ENCODE measurements around the gene EEF1AKMT3. TPM values are rescaled to one million over a fixed set of nuclear protein-coding genes. Genes with fewer than 3 reads are reported as not detected.

Gene EEF1AKMT3
- total RNA-seq, 1 donor from 2014 or later: 6.0 TPM

- H3K4me3 Mint-ChIP-seq: no peak overlapping the region
- no peaks in the 10 kb centered on the region for H3K9me3 Mint-ChIP-seq
- peaks cover 4% of the 10 kb centered on the region for H3K36me3 Mint-ChIP-seq
- peaks cover 9% of the 10 kb centered on the region for H3K4me1 Mint-ChIP-seq (ENCODE audit: unreplicated experiment)
- no peak for TF ChIP-seq CTCF (conservative IDR thresholded peaks at IDR 0.05)
- no peak for DNase-seq (ENCODE audit: extremely low spot score, unreplicated experiment)
- H3K27me3 Mint-ChIP-seq: peaks cover 84% of the 10 kb centered on the region
- H3K27ac Mint-ChIP-seq: no peak overlapping the region
Measured at GRCh38 chr12:57733928-57734327, 38.5 kb upstream of the EEF1AKMT3 start.

- TF ChIP-seq CTCF (conservative IDR thresholded peaks at IDR 0.05): no peak
- H3K27ac Mint-ChIP-seq: no peak overlapping the region
- H3K27me3 Mint-ChIP-seq: peaks cover 84% of the 10 kb centered on the region
- peaks cover 4% of the 10 kb centered on the region for H3K36me3 Mint-ChIP-seq
- H3K4me3 Mint-ChIP-seq: peak overlapping the region; percentile 65
- H3K4me1 Mint-ChIP-seq (ENCODE audit: unreplicated experiment): peaks cover 15% of the 10 kb centered on the region
- H3K9me3 Mint-ChIP-seq: no peaks in the 10 kb centered on the region
- DNase-seq (ENCODE audit: extremely low spot score, unreplicated experiment): no peak
Measured at GRCh38 chr12:57734591-57734990, 37.8 kb upstream of the EEF1AKMT3 start.

DNA sequence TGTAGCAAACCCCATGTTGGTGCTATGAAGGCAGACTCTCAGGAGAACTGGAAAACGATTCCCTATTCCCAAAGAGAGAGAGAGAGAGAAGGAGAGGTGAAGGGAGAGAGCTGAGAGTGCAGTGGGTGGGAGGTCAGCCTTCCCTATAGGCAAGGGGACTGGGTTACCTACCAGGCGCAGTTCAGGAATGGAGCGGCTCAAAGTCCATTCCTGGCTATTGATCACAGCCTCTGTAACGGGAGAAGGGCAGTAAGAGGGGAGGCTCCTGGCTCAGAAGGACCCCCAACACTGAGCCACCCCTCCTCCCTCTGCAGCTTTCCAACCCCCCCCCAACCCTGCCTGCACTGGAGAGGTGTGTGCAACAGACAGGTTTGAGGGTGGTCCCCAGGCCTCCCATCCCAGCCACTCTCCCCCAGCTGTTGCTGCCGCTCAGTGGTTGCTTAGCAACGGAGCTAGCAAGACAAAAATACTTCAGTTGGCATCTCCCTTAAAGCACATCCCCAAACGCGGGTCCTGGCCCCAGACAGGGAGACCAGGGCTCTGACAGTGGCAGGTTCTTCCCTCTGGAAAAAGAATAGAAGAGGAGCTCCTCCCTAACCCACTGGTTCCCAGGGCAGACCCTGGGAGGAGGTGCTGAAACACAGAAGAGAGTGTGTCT, 37.1 kb upstream of the EEF1AKMT3 start:
- no peak for TF ChIP-seq CTCF (conservative IDR thresholded peaks at IDR 0.05)
- Mint-ChIP-seq H3K9me3 (no peaks in the 10 kb centered on the region), H3K4me3 (peak overlapping the region; percentile 65), H3K27ac (no peak overlapping the region), H3K27me3 (peaks cover 83% of the 10 kb centered on the region), H3K36me3 (peaks cover 4% of the 10 kb centered on the region), H3K4me1 (ENCODE audit: unreplicated experiment) (peaks cover 15% of the 10 kb centered on the region)
- DNase-seq (ENCODE audit: extremely low spot score, unreplicated experiment): no peak

DNA sequence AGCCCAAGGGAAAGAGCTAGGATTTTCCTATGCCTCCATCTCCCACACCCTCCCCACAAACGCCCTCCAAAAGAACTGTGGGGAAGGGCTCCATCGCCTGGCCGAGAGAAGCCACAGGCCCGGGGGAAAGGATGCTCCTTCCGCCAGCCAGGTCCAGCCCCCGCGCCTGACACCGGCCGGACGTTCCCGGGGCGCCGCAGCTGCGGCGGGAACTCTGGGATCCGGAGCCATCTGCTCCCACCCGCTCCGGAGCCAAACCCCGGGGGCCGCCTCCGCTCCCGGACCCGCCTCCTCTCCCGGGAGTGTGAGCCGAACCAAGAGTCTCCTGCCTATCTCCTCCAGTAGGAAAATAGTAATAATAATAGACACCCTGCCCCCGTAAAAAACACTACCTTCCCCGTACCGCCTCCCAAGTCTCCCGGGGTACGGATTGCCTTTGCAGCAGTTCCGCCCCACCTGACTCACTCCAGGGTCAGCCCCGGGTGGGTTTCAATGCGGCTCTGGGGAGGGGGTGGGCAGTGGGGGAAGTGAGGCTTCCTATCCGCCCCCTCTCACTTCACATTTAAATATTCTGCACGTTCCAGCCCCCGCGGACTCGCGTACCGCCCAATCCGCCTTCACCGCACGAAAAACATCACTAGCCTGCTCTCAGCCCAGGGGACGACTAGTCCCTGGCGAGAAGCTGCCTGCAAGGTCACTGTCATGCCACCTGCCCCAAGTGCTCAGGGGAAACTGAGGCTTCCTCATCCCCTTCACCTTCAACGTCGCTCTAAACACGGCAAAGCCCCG, 36.3 kb upstream of the EEF1AKMT3 start:
- DNase-seq (ENCODE audit: extremely low spot score, unreplicated experiment): no peak
- Mint-ChIP-seq H3K36me3 (peaks cover 4% of the 10 kb centered on the region), H3K4me1 (ENCODE audit: unreplicated experiment) (peaks cover 15% of the 10 kb centered on the region), H3K4me3 (peak overlapping the region; percentile 75), H3K9me3 (no peaks in the 10 kb centered on the region), H3K27ac (peak overlapping the region; percentile 23), H3K27me3 (peaks cover 83% of the 10 kb centered on the region)
- peak; percentile 46 for TF ChIP-seq CTCF (conservative IDR thresholded peaks at IDR 0.05)

DNA sequence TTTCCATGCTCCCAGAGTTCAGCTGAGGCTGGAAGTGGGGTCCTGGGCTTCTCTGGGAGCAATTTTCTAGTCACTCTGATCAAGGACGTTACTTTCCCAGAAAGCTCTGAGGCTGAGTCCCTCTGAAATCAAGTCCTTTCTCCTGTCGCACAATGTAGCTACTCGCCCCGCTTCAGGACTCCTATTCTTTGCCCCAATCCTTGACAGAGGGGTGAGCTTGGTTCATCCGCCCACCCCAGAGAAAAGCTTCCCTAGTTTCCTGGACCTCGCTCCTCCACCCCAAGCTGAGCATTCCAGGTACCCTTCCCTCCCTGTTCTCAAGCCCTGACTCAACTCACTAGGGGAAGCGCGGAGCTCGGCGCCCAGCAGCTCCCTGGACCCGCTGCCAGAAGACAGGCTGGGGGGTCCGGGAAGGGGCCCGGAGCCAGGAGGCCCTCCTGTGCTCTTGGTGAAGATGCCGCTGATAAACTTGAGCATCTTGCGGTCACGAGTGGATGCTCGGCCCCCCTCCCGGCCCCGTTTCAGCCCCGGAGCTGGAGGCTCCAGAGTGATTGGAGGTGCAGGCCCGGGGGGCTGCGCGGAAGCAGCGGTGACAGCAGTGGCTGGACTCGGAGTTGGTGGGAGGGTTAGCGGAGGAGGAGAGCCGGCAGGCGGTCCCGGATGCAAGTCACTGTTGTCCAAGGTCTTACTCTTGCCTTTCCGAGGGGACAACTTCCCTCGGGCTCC, 35.5 kb upstream of the EEF1AKMT3 start:
- Mint-ChIP-seq H3K27me3 (peaks cover 83% of the 10 kb centered on the region), H3K27ac (peak overlapping the region; percentile 23), H3K4me1 (ENCODE audit: unreplicated experiment) (peaks cover 15% of the 10 kb centered on the region), H3K36me3 (peaks cover 4% of the 10 kb centered on the region), H3K4me3 (peak overlapping the region; percentile 75), H3K9me3 (no peaks in the 10 kb centered on the region)
- DNase-seq (ENCODE audit: extremely low spot score, unreplicated experiment): no peak
- TF ChIP-seq CTCF (conservative IDR thresholded peaks at IDR 0.05): no peak
